Measurements from ENCODE around the gene SYT10. TPM values are rescaled to one million over a fixed set of nuclear protein-coding genes. Genes with fewer than 3 reads are reported as not detected.
"Not testable (repeated sequence)": the region's sequence is repeated elsewhere in the genome, so short reads cannot be mapped to it uniquely, and the experiment has no call there.

Gene SYT10
- total RNA-seq, 6 experiments from 2014 or later: 0.04 to 0.95 (median 0.18) TPM

- intact Hi-C loops (cut with DNase I): no loop called here
- Histone ChIP-seq H3K4me3 (no peak overlapping the region), H3K27me3 (no peaks in the 10 kb centered on the region), H3K27ac (no peak overlapping the region), H3K9me3 (no peaks in the 10 kb centered on the region), H3K4me1 (no peaks in the 10 kb centered on the region), H3K36me3 (no peaks in the 10 kb centered on the region)
- no peak for TF ChIP-seq CTCF (IDR thresholded peaks at IDR 0.05)
- TF ChIP-seq POLR2A (IDR thresholded peaks at IDR 0.05): no peak
- ATAC-seq (no peak), DNase-seq (no peak)
Observed at GRCh38 chr12:33432992-33433391, 6.6 kb downstream of the SYT10 start.

- Histone ChIP-seq H3K27me3 (no peaks in the 10 kb centered on the region), H3K27ac (no peak overlapping the region), H3K9me3 (no peaks in the 10 kb centered on the region), H3K36me3 (no peaks in the 10 kb centered on the region), H3K4me3 (no peak overlapping the region), H3K4me1 (no peaks in the 10 kb centered on the region)
- ATAC-seq (no peak), DNase-seq (no peak)
- intact Hi-C loops (cut with DNase I): no loop called here
- TF ChIP-seq POLR2A (IDR thresholded peaks at IDR 0.05) (no peak), CTCF (IDR thresholded peaks at IDR 0.05) (no peak)
- 95% methylated on average over 1 of the region's 1 CpG for WGBS (ENCODE audit: insufficient coverage, low coverage, low lambda C conversion rate, missing lambda C conversion rate)
Observed at GRCh38 chr12:33431648-33432047, 8.0 kb downstream of the SYT10 start.

DNA sequence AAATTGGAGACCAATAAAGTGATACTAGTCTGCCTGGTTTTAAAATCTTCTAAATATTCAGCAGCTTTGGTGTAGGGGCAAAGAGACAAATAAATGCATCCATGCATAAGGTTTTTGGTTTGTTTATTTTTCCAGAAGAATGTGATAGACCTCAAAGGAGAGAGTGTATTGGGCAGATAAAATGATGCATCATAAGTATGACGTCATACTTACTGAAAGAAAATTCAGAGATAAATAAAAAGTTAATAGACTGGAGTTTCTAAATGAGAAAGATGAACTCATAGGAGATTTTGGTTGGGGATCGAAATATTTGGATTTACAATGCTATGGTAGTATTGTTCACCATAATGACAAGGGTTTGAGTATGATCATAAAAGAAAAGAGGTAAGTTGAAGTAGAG lies 10.2 kb downstream of the SYT10 start:
- Histone ChIP-seq H3K4me3 (no peak overlapping the region), H3K27me3 (no peaks in the 10 kb centered on the region), H3K27ac (no peak overlapping the region), H3K9me3 (no peaks in the 10 kb centered on the region), H3K4me1 (no peaks in the 10 kb centered on the region), H3K36me3 (no peaks in the 10 kb centered on the region)
- ATAC-seq (no peak), DNase-seq (no peak)
- intact Hi-C loops (cut with DNase I): no loop called here
- no peak for TF ChIP-seq CTCF (IDR thresholded peaks at IDR 0.05)
- 42% methylated on average over 2 of the region's 2 CpGs for WGBS (ENCODE audit: insufficient coverage, low coverage, low lambda C conversion rate, missing lambda C conversion rate)

DNA sequence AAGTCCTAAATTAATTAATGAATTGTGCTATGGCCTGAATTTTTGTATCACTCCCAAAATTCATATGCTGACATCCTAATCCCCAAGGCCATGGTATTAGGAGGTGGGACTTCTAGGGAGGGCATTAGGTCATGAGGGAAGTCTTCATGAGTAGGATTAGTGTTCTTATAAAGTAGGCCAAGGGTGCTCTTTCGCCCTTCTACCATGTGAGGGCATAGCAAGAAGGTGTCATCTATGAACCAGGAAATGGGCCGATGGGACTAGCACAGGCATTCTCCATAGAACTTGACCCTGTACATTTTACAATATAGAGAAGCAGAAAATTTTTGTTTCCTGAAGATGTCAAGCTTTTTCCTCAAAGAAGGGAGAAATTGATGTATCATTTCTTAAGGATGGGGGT lies 12.5 kb downstream of the SYT10 start:
- Histone ChIP-seq H3K27ac (no peak overlapping the region), H3K4me1 (no peaks in the 10 kb centered on the region), H3K9me3 (no peaks in the 10 kb centered on the region), H3K4me3 (no peak overlapping the region), H3K36me3 (no peaks in the 10 kb centered on the region), H3K27me3 (no peaks in the 10 kb centered on the region)
- TF ChIP-seq CTCF (IDR thresholded peaks at IDR 0.05) (peak in 1 of 4 donors; percentile 10), POLR2A (IDR thresholded peaks at IDR 0.05) (no peak)
- no peak for DNase-seq
- intact Hi-C loops (cut with DNase I): no loop called here
- WGBS (ENCODE audit: insufficient coverage, low coverage, low lambda C conversion rate, missing lambda C conversion rate): 36% methylated on average over 2 of the region's 2 CpGs
- no peak for ATAC-seq

DNA sequence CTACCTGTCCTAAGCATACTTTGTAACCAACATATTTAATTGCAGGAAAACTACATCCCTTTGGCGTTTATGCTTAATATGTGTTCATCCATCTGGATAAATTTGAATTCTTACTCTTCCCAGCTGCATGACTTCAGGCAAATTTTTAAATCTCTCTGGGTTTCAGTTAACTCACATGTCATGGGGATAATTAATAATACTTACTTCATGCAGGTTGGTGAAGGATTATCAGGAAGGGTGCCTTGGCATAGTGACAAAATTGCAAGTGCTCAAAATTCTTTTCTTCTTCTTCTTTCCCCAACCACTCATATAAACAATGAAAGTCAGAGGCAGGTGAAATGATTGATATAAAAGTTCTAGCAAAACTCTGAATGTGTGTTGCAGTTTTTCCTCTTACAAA lies 15.9 kb downstream of the SYT10 start:
- ATAC-seq (no peak), DNase-seq (no peak)
- intact Hi-C loops (cut with DNase I): no loop called here
- H3K36me3 ChIP-seq: no peaks in the 10 kb centered on the region
- no peaks in the 10 kb centered on the region for H3K27me3 ChIP-seq
- no peak overlapping the region for H3K4me3 ChIP-seq
- 50% methylated on average over 1 of the region's 1 CpG for WGBS (ENCODE audit: insufficient coverage, low coverage, low lambda C conversion rate, missing lambda C conversion rate)
- no peaks in the 10 kb centered on the region for H3K4me1 ChIP-seq
- H3K27ac ChIP-seq: no peak overlapping the region
- no peaks in the 10 kb centered on the region for H3K9me3 ChIP-seq
- no peak for TF ChIP-seq CTCF (IDR thresholded peaks at IDR 0.05)
- no peak for TF ChIP-seq POLR2A (IDR thresholded peaks at IDR 0.05)

DNA sequence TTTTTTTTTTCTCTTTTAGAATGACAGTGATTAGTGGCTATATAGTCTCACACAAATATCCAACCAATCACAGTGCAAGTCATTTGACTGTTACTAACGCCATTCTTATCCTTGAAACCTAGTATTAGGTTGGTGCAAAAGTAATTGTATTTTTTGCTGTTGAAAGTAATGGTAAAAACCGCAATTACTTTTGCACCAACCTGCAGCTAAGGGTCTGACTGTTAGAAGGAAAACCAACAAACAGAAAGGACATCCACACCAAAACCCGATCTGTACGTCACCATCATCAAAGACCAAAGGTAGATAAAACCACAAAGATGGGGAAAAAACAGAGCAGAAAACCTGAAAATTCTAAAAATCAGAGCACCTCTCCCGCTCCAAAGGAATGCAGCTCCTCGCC lies 27.2 kb downstream of the SYT10 start:
- H3K9me3 ChIP-seq; H3K27me3 ChIP-seq; H3K4me3 ChIP-seq; H3K36me3 ChIP-seq; intact Hi-C loops (cut with DNase I); H3K27ac ChIP-seq; ATAC-seq; DNase-seq; H3K4me1 ChIP-seq: not testable (repeated sequence)
- WGBS (ENCODE audit: insufficient coverage, low coverage, low lambda C conversion rate, missing lambda C conversion rate): 42% methylated on average over 6 of the region's 6 CpGs
